ENCODE results near the gene ZNF280C. TPM values are rescaled to one million over a fixed set of nuclear protein-coding genes. Genes with fewer than 3 reads are reported as not detected.

The ZNF280C gene
- total RNA-seq, 1 donor from 2014 or later: 13.2 TPM

DNA sequence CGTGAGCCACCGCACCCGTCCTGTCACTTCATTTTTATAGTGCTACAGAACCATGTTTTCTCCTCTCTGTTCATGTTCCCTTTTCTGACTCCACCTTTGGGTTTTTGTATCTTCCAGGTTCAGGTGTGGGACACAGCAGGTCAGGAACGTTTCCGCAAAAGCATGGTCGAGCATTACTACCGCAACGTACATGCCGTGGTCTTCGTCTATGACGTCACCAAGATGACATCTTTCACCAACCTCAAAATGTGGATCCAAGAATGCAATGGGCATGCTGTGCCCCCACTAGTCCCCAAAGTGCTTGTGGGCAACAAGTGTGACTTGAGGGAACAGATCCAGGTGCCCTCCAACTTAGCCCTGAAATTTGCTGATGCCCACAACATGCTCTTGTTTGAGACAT, 84.5 kb downstream of the ZNF280C start:
- no peak overlapping the region for H3K27ac Mint-ChIP-seq
- DNase-seq (ENCODE audit: extremely low spot score, unreplicated experiment): no peak
- peaks cover 6% of the 10 kb centered on the region for H3K4me1 Mint-ChIP-seq (ENCODE audit: unreplicated experiment)
- no peaks in the 10 kb centered on the region for H3K36me3 Mint-ChIP-seq
- H3K27me3 Mint-ChIP-seq: no peaks in the 10 kb centered on the region
- no peaks in the 10 kb centered on the region for H3K9me3 Mint-ChIP-seq
- no peak overlapping the region for H3K4me3 Mint-ChIP-seq
- TF ChIP-seq, protein P1, sequence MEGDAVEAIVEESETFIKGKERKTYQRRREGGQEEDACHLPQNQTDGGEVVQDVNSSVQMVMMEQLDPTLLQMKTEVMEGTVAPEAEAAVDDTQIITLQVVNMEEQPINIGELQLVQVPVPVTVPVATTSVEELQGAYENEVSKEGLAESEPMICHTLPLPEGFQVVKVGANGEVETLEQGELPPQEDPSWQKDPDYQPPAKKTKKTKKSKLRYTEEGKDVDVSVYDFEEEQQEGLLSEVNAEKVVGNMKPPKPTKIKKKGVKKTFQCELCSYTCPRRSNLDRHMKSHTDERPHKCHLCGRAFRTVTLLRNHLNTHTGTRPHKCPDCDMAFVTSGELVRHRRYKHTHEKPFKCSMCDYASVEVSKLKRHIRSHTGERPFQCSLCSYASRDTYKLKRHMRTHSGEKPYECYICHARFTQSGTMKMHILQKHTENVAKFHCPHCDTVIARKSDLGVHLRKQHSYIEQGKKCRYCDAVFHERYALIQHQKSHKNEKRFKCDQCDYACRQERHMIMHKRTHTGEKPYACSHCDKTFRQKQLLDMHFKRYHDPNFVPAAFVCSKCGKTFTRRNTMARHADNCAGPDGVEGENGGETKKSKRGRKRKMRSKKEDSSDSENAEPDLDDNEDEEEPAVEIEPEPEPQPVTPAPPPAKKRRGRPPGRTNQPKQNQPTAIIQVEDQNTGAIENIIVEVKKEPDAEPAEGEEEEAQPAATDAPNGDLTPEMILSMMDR (conservative IDR thresholded peaks at IDR 0.05): no peak

DNA sequence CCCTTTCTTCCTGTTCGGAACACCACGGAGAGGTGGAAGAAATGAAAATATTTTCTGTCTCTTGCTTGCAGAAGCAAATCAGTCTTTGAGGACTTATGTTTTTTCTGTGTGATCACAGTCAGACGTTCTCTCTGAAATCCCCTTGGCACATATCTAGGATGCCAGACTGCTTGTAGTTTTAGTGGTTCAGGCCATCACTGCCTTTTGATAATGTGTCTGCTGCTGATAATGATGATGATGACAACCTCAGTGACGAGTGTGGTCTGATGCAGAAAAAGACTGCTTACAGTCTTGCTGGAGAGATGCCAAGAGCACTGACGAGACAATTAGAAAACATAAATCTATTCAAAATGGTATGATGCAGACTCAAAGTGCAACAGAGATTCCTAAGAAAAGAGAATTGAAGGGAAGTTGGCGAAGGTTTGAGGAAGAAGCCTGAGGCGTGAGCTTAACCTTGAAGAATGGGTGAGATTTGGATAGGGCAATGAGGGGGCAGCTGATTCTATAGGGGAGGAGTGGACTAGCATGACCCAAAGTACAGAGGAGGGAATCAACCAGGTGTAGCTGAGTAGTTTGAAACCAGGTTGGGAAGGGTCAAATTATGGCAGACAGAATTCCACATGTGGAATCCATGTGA, 89.0 kb downstream of the ZNF280C start:
- TF ChIP-seq, protein P1 (conservative IDR thresholded peaks at IDR 0.05): no peak
- Mint-ChIP-seq H3K4me1 (ENCODE audit: unreplicated experiment) (peaks cover 11% of the 10 kb centered on the region), H3K36me3 (no peaks in the 10 kb centered on the region), H3K9me3 (no peaks in the 10 kb centered on the region), H3K27ac (no peak overlapping the region), H3K4me3 (no peak overlapping the region), H3K27me3 (no peaks in the 10 kb centered on the region)
- DNase-seq (ENCODE audit: extremely low spot score, unreplicated experiment): no peak

DNA sequence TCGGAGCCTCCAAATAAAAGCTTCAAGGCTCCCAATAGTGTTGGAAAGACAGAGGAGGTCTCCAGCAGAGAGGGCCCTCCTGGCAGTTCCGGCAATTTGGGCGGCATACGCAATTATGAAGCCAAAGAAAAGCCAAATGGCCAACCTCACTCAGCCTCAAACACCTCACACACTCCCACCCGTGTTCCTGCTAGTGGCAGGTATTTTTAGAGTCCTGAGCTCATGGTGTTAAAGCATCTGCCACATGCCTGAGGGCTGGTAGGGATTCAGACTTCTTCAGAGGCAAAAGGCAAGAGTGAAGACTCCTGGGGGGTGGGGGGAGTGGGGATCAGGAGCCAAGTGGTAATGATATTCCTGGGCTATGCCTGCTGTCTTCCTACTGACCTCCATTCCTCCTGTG, 89.5 kb downstream of the ZNF280C start:
- Mint-ChIP-seq H3K27me3 (no peaks in the 10 kb centered on the region), H3K36me3 (no peaks in the 10 kb centered on the region), H3K9me3 (no peaks in the 10 kb centered on the region), H3K4me3 (no peak overlapping the region), H3K27ac (no peak overlapping the region), H3K4me1 (ENCODE audit: unreplicated experiment) (peaks cover 11% of the 10 kb centered on the region)
- no peak for DNase-seq (ENCODE audit: extremely low spot score, unreplicated experiment)
- TF ChIP-seq, protein P1 (conservative IDR thresholded peaks at IDR 0.05): no peak

DNA sequence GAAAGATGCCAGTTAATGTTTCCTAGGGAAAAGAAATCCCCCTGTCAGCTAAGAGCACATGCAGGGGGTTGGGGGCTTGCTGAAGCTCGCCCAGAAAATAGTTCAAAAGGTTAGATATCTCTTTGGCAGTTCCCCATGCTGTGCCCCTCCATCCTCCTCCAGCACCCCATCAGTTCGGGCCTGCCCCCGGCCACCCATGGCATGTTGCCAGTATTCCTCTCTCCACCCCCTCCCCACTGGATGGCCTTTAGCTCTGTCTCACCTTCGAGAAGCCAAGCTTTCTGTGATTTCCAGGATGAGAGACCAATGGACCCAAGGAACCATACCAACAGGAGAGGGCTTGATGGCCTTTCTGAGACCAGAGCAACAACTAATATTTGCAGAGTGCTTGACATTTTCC, 91.8 kb downstream of the ZNF280C start:
- H3K4me1 Mint-ChIP-seq (ENCODE audit: unreplicated experiment): peaks cover 17% of the 10 kb centered on the region
- H3K27me3 Mint-ChIP-seq: peaks cover 3% of the 10 kb centered on the region
- TF ChIP-seq, protein P1 (conservative IDR thresholded peaks at IDR 0.05): no peak
- H3K36me3 Mint-ChIP-seq: no peaks in the 10 kb centered on the region
- H3K9me3 Mint-ChIP-seq: no peaks in the 10 kb centered on the region
- no peak for DNase-seq (ENCODE audit: extremely low spot score, unreplicated experiment)
- peak overlapping the region; percentile 10 for H3K27ac Mint-ChIP-seq
- no peak overlapping the region for H3K4me3 Mint-ChIP-seq

DNA sequence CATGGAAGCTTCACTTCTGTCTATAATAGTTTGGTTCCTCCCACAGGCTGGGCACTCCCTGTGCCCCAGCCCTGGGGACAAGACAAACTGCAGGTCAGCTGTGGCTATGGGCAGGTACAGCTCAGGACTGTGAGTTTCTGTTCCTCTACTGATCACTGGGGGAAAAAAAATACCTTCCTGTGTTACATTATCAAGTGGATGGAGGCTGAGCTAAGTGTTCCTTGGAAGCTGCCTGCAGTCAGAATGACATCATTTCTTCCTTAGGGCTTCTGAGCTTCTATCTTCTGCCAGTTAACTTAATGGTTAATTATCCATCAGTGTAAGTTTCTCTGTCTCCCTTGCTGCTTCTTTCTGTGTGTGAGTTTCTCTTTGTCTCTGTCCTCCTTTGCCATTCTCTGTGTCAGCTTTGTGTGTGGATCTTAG, 92.3 kb downstream of the ZNF280C start:
- no peak for DNase-seq (ENCODE audit: extremely low spot score, unreplicated experiment)
- TF ChIP-seq, protein P1 (conservative IDR thresholded peaks at IDR 0.05): no peak
- Mint-ChIP-seq H3K9me3 (no peaks in the 10 kb centered on the region), H3K27me3 (peaks cover 3% of the 10 kb centered on the region), H3K4me1 (ENCODE audit: unreplicated experiment) (peaks cover 17% of the 10 kb centered on the region), H3K27ac (peak overlapping the region; percentile 10), H3K4me3 (peak overlapping the region; percentile 6), H3K36me3 (no peaks in the 10 kb centered on the region)

Measured in type B pancreatic cell (in vitro differentiated cells).